Measurements from ENCODE around the gene SELENOM. TPM values are rescaled to one million over a fixed set of nuclear protein-coding genes. Genes with fewer than 3 reads are reported as not detected.
A peak's percentile ranks its signal among the peaks of the same experiment; 100 is the strongest.
"Not testable (repeated sequence)": the region's sequence is repeated elsewhere in the genome, so short reads cannot be mapped to it uniquely, and the experiment has no call there.

SELENOM gene
- total RNA-seq, 2 donors from 2014 or later, result 27.1 to 61.7 TPM

DNA sequence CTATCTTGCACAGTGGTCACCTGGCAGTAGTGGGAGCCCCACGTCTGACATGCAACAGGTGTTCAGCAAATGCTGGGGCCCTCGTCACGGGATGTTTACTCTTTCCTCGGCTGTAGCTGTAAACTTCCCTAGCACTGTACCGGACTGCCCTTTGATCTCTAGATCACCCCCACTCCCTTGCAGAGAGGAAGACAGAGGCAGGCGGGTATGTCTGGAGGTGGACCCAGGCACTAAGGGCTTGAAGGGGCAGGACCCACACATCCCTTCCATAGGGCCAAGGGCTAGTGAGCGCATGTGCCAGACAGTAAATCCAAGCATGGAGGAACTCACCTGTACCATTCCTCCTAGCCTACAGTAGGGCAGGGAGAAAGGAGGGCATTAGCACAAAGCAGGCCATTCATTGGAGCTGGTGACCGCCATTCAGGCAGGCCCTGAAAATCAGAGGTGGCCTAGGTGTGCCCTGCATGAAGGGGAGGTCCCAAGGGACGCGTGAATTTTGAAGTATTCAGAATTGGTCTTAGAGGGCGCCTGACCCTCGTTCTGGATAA, 28.2 kb downstream of the SELENOM start:
- TF ChIP-seq, protein P1, sequence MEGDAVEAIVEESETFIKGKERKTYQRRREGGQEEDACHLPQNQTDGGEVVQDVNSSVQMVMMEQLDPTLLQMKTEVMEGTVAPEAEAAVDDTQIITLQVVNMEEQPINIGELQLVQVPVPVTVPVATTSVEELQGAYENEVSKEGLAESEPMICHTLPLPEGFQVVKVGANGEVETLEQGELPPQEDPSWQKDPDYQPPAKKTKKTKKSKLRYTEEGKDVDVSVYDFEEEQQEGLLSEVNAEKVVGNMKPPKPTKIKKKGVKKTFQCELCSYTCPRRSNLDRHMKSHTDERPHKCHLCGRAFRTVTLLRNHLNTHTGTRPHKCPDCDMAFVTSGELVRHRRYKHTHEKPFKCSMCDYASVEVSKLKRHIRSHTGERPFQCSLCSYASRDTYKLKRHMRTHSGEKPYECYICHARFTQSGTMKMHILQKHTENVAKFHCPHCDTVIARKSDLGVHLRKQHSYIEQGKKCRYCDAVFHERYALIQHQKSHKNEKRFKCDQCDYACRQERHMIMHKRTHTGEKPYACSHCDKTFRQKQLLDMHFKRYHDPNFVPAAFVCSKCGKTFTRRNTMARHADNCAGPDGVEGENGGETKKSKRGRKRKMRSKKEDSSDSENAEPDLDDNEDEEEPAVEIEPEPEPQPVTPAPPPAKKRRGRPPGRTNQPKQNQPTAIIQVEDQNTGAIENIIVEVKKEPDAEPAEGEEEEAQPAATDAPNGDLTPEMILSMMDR (IDR thresholded peaks at IDR 0.05), result no peak
- intact Hi-C loops (cut with DNase I), result no loop called here
- no peaks in the 10 kb centered on the region for H3K27me3 ChIP-seq
- H3K4me3 ChIP-seq, result no peak overlapping the region
- DNase-seq, result peak; percentile 86
- peak overlapping the region in 1 of 2 donors; percentile 53 for H3K9ac ChIP-seq (ENCODE audit: low read depth in 2 of 2, low read length in 2 of 2)
- H3K27ac ChIP-seq, result peak overlapping the region; percentile 86
- no peaks in the 10 kb centered on the region for H3K36me3 ChIP-seq
- H3K9me3 ChIP-seq, result no peaks in the 10 kb centered on the region
- H3K4me1 ChIP-seq, result peaks cover 23% of the 10 kb centered on the region

DNA sequence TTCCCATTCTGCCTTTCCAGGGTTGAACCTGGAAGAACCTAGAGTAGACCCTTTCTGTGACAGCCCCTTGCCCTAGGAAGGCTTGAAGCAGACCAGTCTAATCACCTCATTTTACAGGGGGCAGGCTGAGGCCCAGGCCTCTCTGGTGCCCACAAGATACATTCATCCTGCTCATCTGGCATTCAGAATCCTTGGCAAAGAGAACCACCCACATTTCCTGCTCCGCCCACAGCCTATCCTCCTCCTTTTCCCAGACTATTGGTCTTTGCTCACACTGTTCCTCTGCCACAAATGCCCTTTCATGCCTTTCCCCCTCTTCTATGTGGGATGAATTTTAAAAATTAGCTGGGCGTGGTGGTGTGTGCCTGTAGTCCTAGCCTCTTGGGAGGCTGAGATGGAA, 29.0 kb downstream of the SELENOM start:
- H3K9me3 ChIP-seq; H3K4me3 ChIP-seq; H3K9ac ChIP-seq (ENCODE audit: low read depth in 2 of 2, low read length in 2 of 2); H3K27me3 ChIP-seq; H3K36me3 ChIP-seq; intact Hi-C loops (cut with DNase I): not testable (repeated sequence)
- Histone ChIP-seq H3K27ac (peak overlapping the region; percentile 86), H3K4me1 (peaks cover 15% of the 10 kb centered on the region)
- peak; percentile 60 for DNase-seq

- Histone ChIP-seq H3K9me3 (no peaks in the 10 kb centered on the region), H3K4me3 (no peak overlapping the region), H3K9ac (ENCODE audit: low read depth in 2 of 2, low read length in 2 of 2) (no peak overlapping the region), H3K27ac (no peak overlapping the region), H3K27me3 (no peaks in the 10 kb centered on the region), H3K4me1 (peaks cover 9% of the 10 kb centered on the region), H3K36me3 (no peaks in the 10 kb centered on the region)
- DNase-seq, result no peak
- intact Hi-C loops (cut with DNase I), result no loop called here
- TF ChIP-seq, protein P1 (IDR thresholded peaks at IDR 0.05), result no peak
These were observed 29.7 kb downstream of the SELENOM start for GRCh38 chr22:31077681-31078080.

DNA sequence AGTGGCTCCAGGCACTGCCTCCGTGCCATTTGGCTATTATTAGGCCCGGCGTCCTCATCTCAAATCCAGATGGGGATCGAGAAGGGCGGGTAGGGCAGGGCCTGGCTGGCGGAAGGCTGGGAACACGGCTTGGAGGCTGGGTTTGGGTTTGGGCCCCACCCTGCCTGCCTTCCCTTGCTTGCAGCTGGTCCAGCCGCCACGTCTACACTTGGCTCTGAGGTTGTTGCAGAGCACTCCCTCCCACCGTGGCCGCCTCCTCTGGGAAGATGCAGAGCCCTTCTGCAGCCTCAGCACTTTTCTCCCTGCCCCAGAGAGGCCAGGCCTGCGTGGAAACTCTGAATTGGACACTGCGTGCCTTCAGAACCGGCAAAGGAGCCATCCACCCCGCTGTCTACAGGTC, 31.4 kb downstream of the SELENOM start:
- peak; percentile 72 for DNase-seq
- Histone ChIP-seq H3K9ac (ENCODE audit: low read depth in 2 of 2, low read length in 2 of 2) (no peak overlapping the region), H3K27ac (peak overlapping the region; percentile 17), H3K4me1 (peaks cover 3% of the 10 kb centered on the region), H3K9me3 (no peaks in the 10 kb centered on the region), H3K27me3 (no peaks in the 10 kb centered on the region), H3K36me3 (no peaks in the 10 kb centered on the region), H3K4me3 (no peak overlapping the region)
- TF ChIP-seq, protein P1 (IDR thresholded peaks at IDR 0.05), result no peak
- intact Hi-C loops (cut with DNase I), result no loop called here

DNA sequence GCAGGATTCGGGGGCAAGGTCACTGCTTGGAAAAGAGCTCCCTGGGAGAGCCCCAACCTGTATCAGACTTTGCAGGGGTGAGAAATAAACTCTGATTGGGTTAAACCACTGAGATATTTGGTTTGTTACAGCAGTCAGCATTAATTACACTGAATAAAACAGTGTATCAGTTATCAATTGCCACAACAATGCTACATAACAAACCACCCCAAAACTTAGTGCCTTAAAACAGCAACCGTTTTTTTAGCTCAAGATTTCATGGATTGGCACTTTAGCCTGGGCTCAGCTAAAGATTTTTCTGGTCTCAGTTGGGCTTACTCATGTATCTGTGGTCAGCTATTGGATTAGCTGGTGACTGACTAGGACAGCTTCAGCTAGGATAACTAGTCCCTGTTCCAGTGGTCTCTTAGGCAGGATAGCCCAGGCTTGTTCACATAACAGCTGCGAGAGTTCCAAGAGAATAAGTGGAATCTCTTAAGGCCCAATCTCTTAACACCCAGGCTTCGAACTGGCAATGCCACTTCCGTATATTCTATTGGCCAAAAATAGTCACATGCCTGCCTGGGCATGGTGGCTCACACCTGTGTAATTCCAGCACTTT, 33.7 kb downstream of the SELENOM start:
- H3K27me3 ChIP-seq; H3K4me3 ChIP-seq; H3K36me3 ChIP-seq; H3K4me1 ChIP-seq; intact Hi-C loops (cut with DNase I); H3K27ac ChIP-seq; H3K9me3 ChIP-seq; DNase-seq; H3K9ac ChIP-seq (ENCODE audit: low read depth in 2 of 2, low read length in 2 of 2): not testable (repeated sequence)

- H3K27me3 ChIP-seq; H3K36me3 ChIP-seq; DNase-seq; H3K4me3 ChIP-seq; H3K9ac ChIP-seq (ENCODE audit: low read depth in 2 of 2, low read length in 2 of 2); H3K27ac ChIP-seq; intact Hi-C loops (cut with DNase I); H3K4me1 ChIP-seq; H3K9me3 ChIP-seq: not testable (repeated sequence)
These were observed 34.2 kb downstream of the SELENOM start for GRCh38 chr22:31073125-31073524.

DNA sequence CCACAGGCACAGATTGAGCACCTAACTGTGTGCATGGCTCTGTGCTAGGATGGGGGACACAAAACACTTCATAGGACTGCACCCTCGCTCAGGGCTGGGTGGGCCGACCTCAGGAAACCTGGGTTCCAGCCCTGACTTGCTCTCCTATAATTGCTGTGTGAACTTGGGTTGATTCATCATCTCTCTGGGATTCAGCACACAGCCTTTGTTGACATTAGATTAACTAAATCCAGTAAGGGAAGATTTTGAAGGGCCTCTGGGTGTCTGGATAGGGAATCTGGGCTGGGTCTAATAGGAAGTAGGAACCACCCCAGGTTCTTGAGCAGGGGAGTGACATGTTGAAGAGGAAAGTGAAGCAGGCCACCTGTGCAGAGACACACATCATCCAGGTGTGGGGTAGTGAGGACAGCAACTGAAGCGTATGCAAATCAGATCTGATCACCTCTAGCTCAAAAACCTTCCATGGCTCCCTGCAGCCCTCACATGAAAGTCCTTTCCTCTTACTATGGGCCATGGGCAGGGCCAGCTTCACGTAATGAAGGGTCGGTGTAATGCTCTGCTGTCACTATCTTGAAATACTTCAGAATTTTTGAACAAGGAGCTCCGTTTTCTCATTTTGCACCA, 37.6 kb downstream of the SELENOM start:
- H3K27ac ChIP-seq; H3K27me3 ChIP-seq; intact Hi-C loops (cut with DNase I); H3K9ac ChIP-seq (ENCODE audit: low read depth in 2 of 2, low read length in 2 of 2); H3K4me1 ChIP-seq; H3K36me3 ChIP-seq; H3K9me3 ChIP-seq; H3K4me3 ChIP-seq; DNase-seq: not testable (repeated sequence)

Data from colonic mucosa (tissue), 4 donors.